ENCODE data around the gene WDR74.
"Not testable (repeated sequence)": the region's sequence is repeated elsewhere in the genome, so short reads cannot be mapped to it uniquely, and the experiment has no call there.

Gene WDR74

GRCh38 chr11:62841361-62842170 lies 2.2 kb upstream of the WDR74 start:
- Histone ChIP-seq H3K56ac (ENCODE audit: low read length) (peak overlapping the region; percentile 92), H3K4me1 (ENCODE audit: control insufficient read depth, low read depth, low read length) (peaks cover 2% of the 10 kb centered on the region), H3K4ac (ENCODE audit: low read depth, low read length) (peak overlapping the region; percentile 74), H2BK120ac (ENCODE audit: low read depth, low read length) (no peak overlapping the region), H4K8ac (ENCODE audit: low read depth, low read length) (no peak overlapping the region), H3K27ac (ENCODE audit: low read depth, low read length) (peak overlapping the region; percentile 93), H3K4me3 (ENCODE audit: low read length) (no peak overlapping the region), H4K5ac (ENCODE audit: low read length) (no peak overlapping the region), H2BK15ac (replicated peaks; ENCODE audit: low read depth) (no peak overlapping the region), H3K79me1 (ENCODE audit: low read length) (peaks cover 8% of the 10 kb centered on the region), H3K23ac (ENCODE audit: low read length) (no peak overlapping the region), H3K36me3 (ENCODE audit: control insufficient read depth, insufficient read depth, low read length) (no peaks in the 10 kb centered on the region), H2AK5ac (ENCODE audit: low read length) (no peak overlapping the region), H3K4me2 (ENCODE audit: low read length) (peak overlapping the region; percentile 61), H3K18ac (ENCODE audit: low read length) (peak overlapping the region; percentile 51), H3K27me3 (ENCODE audit: insufficient read depth, low read length, poor library complexity) (no peaks in the 10 kb centered on the region), H3K79me2 (ENCODE audit: control insufficient read depth, insufficient read depth, low read length) (peaks cover 15% of the 10 kb centered on the region), H3K9ac (ENCODE audit: low read length) (peak overlapping the region; percentile 81), H2BK5ac (ENCODE audit: low read length) (peak overlapping the region; percentile 51)
- DNase-seq: peak; percentile 100
- WGBS (ENCODE audit: extremely low coverage, insufficient coverage, low lambda C conversion rate): 100% methylated on average over 3 of the region's 33 CpGs

- H3K4me1 ChIP-seq (ENCODE audit: control insufficient read depth, low read depth, low read length); H3K4me3 ChIP-seq (ENCODE audit: low read length); H3K79me1 ChIP-seq (ENCODE audit: low read length); H3K36me3 ChIP-seq (ENCODE audit: control insufficient read depth, insufficient read depth, low read length); H3K23ac ChIP-seq (ENCODE audit: low read length); H4K5ac ChIP-seq (ENCODE audit: low read length); H2AK5ac ChIP-seq (ENCODE audit: low read length); H3K27me3 ChIP-seq (ENCODE audit: insufficient read depth, low read length, poor library complexity); H4K8ac ChIP-seq (ENCODE audit: low read depth, low read length); H2BK15ac ChIP-seq (replicated peaks; ENCODE audit: low read depth); H2BK120ac ChIP-seq (ENCODE audit: low read depth, low read length); H3K4ac ChIP-seq (ENCODE audit: low read depth, low read length): not testable (repeated sequence)
- peak overlapping the region; percentile 82 for H3K18ac ChIP-seq (ENCODE audit: low read length)
- no CpG with 5 or more reads among the region's 41 CpGs for WGBS (ENCODE audit: extremely low coverage, insufficient coverage, low lambda C conversion rate)
- H3K4me2 ChIP-seq (ENCODE audit: low read length): peak overlapping the region; percentile 68
- peak; percentile 98 for DNase-seq
- H3K79me2 ChIP-seq (ENCODE audit: control insufficient read depth, insufficient read depth, low read length): peaks cover 15% of the 10 kb centered on the region
- H3K56ac ChIP-seq (ENCODE audit: low read length): peak overlapping the region; percentile 90
- peak overlapping the region; percentile 76 for H2BK5ac ChIP-seq (ENCODE audit: low read length)
- H3K9ac ChIP-seq (ENCODE audit: low read length): peak overlapping the region; percentile 85
- peak overlapping the region; percentile 82 for H3K27ac ChIP-seq (ENCODE audit: low read depth, low read length)
Measured at GRCh38 chr11:62840721-62841360, 1.5 kb upstream of the WDR74 start.

GRCh38 chr11:62835336-62835735 lies 4.1 kb downstream of the WDR74 start:
- Histone ChIP-seq H2BK5ac (ENCODE audit: low read length) (no peak overlapping the region), H3K56ac (ENCODE audit: low read length) (no peak overlapping the region), H3K4me2 (ENCODE audit: low read length) (no peak overlapping the region), H4K5ac (ENCODE audit: low read length) (no peak overlapping the region), H3K4me1 (ENCODE audit: control insufficient read depth, low read depth, low read length) (no peaks in the 10 kb centered on the region), H3K79me1 (ENCODE audit: low read length) (peaks cover 15% of the 10 kb centered on the region), H3K23ac (ENCODE audit: low read length) (no peak overlapping the region), H3K27ac (ENCODE audit: low read depth, low read length) (no peak overlapping the region), H3K9ac (ENCODE audit: low read length) (no peak overlapping the region), H2BK15ac (replicated peaks; ENCODE audit: low read depth) (no peak overlapping the region), H4K8ac (ENCODE audit: low read depth, low read length) (no peak overlapping the region), H2AK5ac (ENCODE audit: low read length) (no peak overlapping the region), H3K79me2 (ENCODE audit: control insufficient read depth, insufficient read depth, low read length) (peaks cover 21% of the 10 kb centered on the region), H3K4ac (ENCODE audit: low read depth, low read length) (no peak overlapping the region), H3K36me3 (ENCODE audit: control insufficient read depth, insufficient read depth, low read length) (peaks cover 8% of the 10 kb centered on the region), H2BK120ac (ENCODE audit: low read depth, low read length) (no peak overlapping the region), H3K4me3 (ENCODE audit: low read length) (no peak overlapping the region), H3K27me3 (ENCODE audit: insufficient read depth, low read length, poor library complexity) (no peaks in the 10 kb centered on the region), H3K18ac (ENCODE audit: low read length) (no peak overlapping the region)
- no peak for DNase-seq
- no CpG with 5 or more reads among the region's 8 CpGs for WGBS (ENCODE audit: extremely low coverage, insufficient coverage, low lambda C conversion rate)

DNA sequence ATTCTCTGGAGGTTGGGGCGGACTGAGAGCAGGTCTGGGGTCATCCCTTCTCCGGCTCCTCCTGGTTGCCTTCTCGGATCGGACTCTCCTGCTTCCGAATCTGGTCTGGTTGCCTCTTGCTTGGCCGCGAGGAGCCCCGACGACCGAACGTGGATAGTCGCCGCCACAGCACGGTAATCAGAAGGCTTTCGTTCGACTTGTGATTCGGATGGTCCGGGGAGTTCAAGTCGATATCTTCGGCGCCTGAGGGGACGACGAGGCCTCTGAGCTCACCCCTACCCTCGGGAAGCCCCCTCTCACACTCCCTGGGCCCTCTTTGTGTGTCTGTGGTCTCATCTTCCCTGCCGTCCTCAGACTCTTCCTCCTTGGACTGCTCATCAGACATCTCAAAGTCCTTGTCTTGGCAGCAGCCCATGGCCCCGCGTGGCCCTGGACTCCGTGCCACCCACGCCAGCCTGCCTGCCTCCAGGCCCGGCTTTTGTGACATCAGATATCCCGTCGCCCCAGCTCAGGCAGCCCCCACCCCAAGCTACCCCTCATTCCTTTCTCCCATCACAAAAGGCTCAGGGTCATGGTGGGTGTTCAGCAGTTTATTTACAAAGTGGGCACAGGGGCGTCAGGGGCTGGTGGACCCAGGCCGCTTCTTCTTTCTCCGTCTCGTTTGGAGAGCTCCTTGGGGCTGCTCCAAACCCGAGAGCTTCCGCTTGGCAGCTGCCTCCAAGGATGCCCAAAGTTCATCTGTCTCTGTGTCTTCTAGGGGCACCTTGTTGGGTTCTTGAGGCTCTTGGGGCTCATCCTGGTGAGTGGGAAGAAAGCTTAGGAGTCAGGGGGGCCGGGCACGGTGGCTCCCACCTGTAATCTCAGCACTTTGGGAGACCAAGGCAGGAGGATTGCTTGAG lies 6.8 kb downstream of the WDR74 start, which contains the start of gene TEX54:
TSS of gene TEX54 (minus strand) at position 506 of the 899 bp plus-strand sequence.
- Histone ChIP-seq H2BK5ac (ENCODE audit: low read length) (no peak within 1 kb of the TSS), H3K4me2 (ENCODE audit: low read length) (peak within 1 kb of the TSS; percentile 63), H4K8ac (ENCODE audit: low read depth, low read length) (no peak within 1 kb of the TSS), H3K4ac (ENCODE audit: low read depth, low read length) (peak within 1 kb of the TSS; percentile 66), H3K79me1 (ENCODE audit: low read length) (peaks cover 14% of the 10 kb centered on the region), H3K56ac (ENCODE audit: low read length) (peak within 1 kb of the TSS; percentile 97), H3K4me1 (ENCODE audit: control insufficient read depth, low read depth, low read length) (no peaks in the 10 kb centered on the region), H3K4me3 (ENCODE audit: low read length) (peak within 1 kb of the TSS; percentile 92), H3K9ac (ENCODE audit: low read length) (peak within 1 kb of the TSS; percentile 92), H3K27me3 (ENCODE audit: insufficient read depth, low read length, poor library complexity) (no peaks in the 10 kb centered on the region), H2BK15ac (replicated peaks; ENCODE audit: low read depth) (no peak within 1 kb of the TSS), H2BK120ac (ENCODE audit: low read depth, low read length) (peak within 1 kb of the TSS; percentile 63), H3K27ac (ENCODE audit: low read depth, low read length) (peak within 1 kb of the TSS; percentile 78), H4K5ac (ENCODE audit: low read length) (no peak within 1 kb of the TSS), H2AK5ac (ENCODE audit: low read length) (no peak within 1 kb of the TSS), H3K79me2 (ENCODE audit: control insufficient read depth, insufficient read depth, low read length) (peaks cover 16% of the 10 kb centered on the region), H3K23ac (ENCODE audit: low read length) (no peak within 1 kb of the TSS), H3K18ac (ENCODE audit: low read length) (peak within 1 kb of the TSS; percentile 82), H3K36me3 (ENCODE audit: control insufficient read depth, insufficient read depth, low read length) (peaks cover 8% of the 10 kb centered on the region)
- no peak for DNase-seq
- no CpG with 5 or more reads among the region's 40 CpGs for WGBS (ENCODE audit: extremely low coverage, insufficient coverage, low lambda C conversion rate)

DNA sequence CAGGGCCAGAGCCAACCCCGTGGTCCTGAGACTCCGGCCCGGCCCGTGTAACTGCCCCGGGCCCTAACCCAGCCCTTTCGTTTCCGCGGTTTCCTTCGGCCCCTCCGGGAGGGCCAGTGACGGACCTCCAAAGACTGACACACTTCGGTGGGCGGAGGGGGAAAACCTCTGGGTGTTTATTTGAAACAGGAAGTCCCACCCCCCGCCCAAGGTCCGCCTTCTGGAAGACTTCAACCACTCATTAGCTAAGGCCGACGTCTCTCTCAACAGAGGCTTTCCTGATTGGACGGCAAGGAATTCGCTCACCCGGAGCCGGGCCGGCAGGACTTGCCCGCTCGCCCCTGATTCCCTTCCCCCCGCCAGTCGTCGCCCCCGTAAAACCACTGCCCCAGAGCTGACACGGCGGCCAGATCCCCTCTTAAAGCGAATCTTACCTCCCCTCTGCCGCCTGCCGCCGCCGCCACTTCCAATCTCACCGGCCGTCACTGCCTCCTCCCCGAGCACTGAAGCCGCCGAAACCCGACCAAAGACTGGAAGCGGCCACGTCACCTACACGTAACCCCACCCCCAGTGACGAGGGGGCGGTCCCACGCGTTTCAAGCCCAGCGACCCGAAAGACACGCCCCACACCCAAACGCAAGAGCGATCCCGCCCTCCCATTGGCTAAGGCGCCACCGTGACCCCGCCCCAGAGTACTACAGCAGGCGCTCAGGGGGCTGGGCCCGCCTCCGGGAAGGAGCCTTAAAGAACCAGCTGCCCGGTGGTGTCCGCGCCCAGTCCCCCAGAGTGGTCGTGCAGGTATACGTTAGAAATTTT lies 7.7 kb downstream of the WDR74 start, which contains the start of gene STX5:
TSS of gene STX5 (minus strand) at position 532 of the 816 bp plus-strand sequence. CDS start 808 bp downstream, outside the sequence.
- H3K18ac ChIP-seq (ENCODE audit: low read length): peak within 1 kb of the TSS; percentile 91
- H3K4me1 ChIP-seq (ENCODE audit: control insufficient read depth, low read depth, low read length): no peaks in the 10 kb centered on the region
- H3K4me3 ChIP-seq (ENCODE audit: low read length): peak within 1 kb of the TSS; percentile 92
- H2BK5ac ChIP-seq (ENCODE audit: low read length): peak within 1 kb of the TSS; percentile 80
- peak within 1 kb of the TSS; percentile 92 for H3K27ac ChIP-seq (ENCODE audit: low read depth, low read length)
- H3K9ac ChIP-seq (ENCODE audit: low read length): peak within 1 kb of the TSS; percentile 92
- no peak within 1 kb of the TSS for H4K5ac ChIP-seq (ENCODE audit: low read length)
- H3K4me2 ChIP-seq (ENCODE audit: low read length): peak within 1 kb of the TSS; percentile 90
- H2AK5ac ChIP-seq (ENCODE audit: low read length): no peak within 1 kb of the TSS
- no peak within 1 kb of the TSS for H4K8ac ChIP-seq (ENCODE audit: low read depth, low read length)
- no peaks in the 10 kb centered on the region for H3K27me3 ChIP-seq (ENCODE audit: insufficient read depth, low read length, poor library complexity)
- H3K79me1 ChIP-seq (ENCODE audit: low read length): peaks cover 14% of the 10 kb centered on the region
- peak; percentile 99 for DNase-seq
- H3K23ac ChIP-seq (ENCODE audit: low read length): no peak within 1 kb of the TSS
- no peak within 1 kb of the TSS for H2BK15ac ChIP-seq (replicated peaks; ENCODE audit: low read depth)
- WGBS (ENCODE audit: extremely low coverage, insufficient coverage, low lambda C conversion rate): no CpG with 5 or more reads among the region's 65 CpGs
- peaks cover 8% of the 10 kb centered on the region for H3K36me3 ChIP-seq (ENCODE audit: control insufficient read depth, insufficient read depth, low read length)
- peak within 1 kb of the TSS; percentile 97 for H3K56ac ChIP-seq (ENCODE audit: low read length)
- H3K79me2 ChIP-seq (ENCODE audit: control insufficient read depth, insufficient read depth, low read length): peaks cover 13% of the 10 kb centered on the region
- peak within 1 kb of the TSS; percentile 63 for H2BK120ac ChIP-seq (ENCODE audit: low read depth, low read length)
- H3K4ac ChIP-seq (ENCODE audit: low read depth, low read length): peak within 1 kb of the TSS; percentile 66
